Activated CD8-positive, alpha-beta memory T cell treated with anti-CD3 and anti-CD28 coated beads for 4 hours (primary cell): ENCODE results near the gene SLC5A4.

Source experiments
- DNase-seq, 2 donors: peaks; one replicate each; pipeline ENCODE4 v3.0.0-alpha.2; 2020; ENCODE audit warnings: low read depth in 2 of 2

The SLC5A4 gene

GRCh38 chr22:32232191-32232830 is 22.8 kb downstream of the SLC5A4 start:
- DNase-seq, result no peak

GRCh38 chr22:32226326-32227104 is 28.6 kb downstream of the SLC5A4 start:
- DNase-seq, result no peak

- DNase-seq, result no peak
These were observed 32.2 kb downstream of the SLC5A4 start for GRCh38 chr22:32222991-32223390.

GRCh38 chr22:32219026-32219425 is 36.1 kb downstream of the SLC5A4 start:
- no peak for DNase-seq

- DNase-seq, result no peak
These were observed 36.7 kb downstream of the SLC5A4 start for GRCh38 chr22:32218470-32218869.

- DNase-seq, result no peak
These were observed 37.7 kb downstream of the SLC5A4 start for GRCh38 chr22:32217465-32217864.

GRCh38 chr22:32216911-32217310 is 38.2 kb downstream of the SLC5A4 start:
- no peak for DNase-seq

- DNase-seq, result no peak
These were observed 44.1 kb downstream of the SLC5A4 start for GRCh38 chr22:32211011-32211410.

- DNase-seq, result no peak
These were observed 46.5 kb downstream of the SLC5A4 start for GRCh38 chr22:32208681-32209080.

- DNase-seq, result no peak
These were observed 47.1 kb downstream of the SLC5A4 start for GRCh38 chr22:32207971-32208480.

GRCh38 chr22:32206774-32207758 is 48.1 kb downstream of the SLC5A4 start:
- no peak for DNase-seq

GRCh38 chr22:32205974-32206773 is 49.0 kb downstream of the SLC5A4 start:
- DNase-seq, result no peak

GRCh38 chr22:32204856-32205722 is 50.1 kb downstream of the SLC5A4 start, which contains the start of gene RFPL2:
RFPL2 (minus strand) TSS chr22:32205073; CDS start chr22:32202451, 2,622 bp downstream.
- peak in 1 of 2 donors; percentile 24 for DNase-seq

GRCh38 chr22:32204040-32204855 is 50.9 kb downstream of the SLC5A4 start:
- no peak for DNase-seq

- no peak for DNase-seq
These were observed 51.7 kb downstream of the SLC5A4 start for GRCh38 chr22:32203181-32204039.

GRCh38 chr22:32202539-32203180 is 52.5 kb downstream of the SLC5A4 start:
- DNase-seq, result no peak

- DNase-seq, result no peak
These were observed 53.0 kb downstream of the SLC5A4 start for GRCh38 chr22:32202161-32202538.

GRCh38 chr22:32200752-32201151 is 54.4 kb downstream of the SLC5A4 start:
- no peak for DNase-seq
